CD4-positive, alpha-beta T cell treated with Interleukin-10 for 1 hour (primary cell): ENCODE results near the gene FMNL2.

Experiments
- DNase-seq: peaks from one replicate; pipeline ENCODE4 v3.0.0-alpha.2; 2020

The FMNL2 gene

DNA sequence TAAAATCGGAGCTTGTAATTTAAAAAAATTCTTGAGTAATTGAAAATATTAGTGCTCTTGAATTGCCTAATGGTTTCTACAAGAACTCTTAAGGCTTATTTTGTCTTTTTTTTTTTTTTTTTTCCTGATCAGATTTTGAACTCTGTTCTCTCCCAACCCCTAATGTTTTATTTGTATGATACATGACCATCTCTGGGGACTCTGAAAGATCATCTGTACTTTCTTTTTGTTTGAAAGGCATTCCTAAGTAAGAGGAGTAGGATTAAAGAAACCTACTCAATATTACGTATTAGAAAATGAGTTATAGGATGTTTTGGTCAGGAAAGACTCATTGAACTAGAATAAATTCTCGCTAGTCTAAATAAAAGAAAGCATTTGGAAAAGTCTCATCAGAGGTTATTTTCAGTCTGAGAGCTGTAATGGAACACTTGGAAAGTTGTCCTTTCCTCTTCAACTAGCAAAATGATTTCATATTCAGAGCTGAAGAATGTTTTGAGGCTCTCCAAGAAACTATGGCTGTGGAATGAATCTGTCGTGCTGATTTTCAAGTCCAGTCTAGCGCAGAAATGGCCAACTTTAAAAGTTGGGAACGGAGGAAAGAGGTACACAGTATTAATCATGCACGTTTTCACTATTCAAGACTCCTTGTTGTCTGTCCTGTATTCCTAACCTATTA, 199.6 kb downstream of the FMNL2 start:
- no peak for DNase-seq

DNA sequence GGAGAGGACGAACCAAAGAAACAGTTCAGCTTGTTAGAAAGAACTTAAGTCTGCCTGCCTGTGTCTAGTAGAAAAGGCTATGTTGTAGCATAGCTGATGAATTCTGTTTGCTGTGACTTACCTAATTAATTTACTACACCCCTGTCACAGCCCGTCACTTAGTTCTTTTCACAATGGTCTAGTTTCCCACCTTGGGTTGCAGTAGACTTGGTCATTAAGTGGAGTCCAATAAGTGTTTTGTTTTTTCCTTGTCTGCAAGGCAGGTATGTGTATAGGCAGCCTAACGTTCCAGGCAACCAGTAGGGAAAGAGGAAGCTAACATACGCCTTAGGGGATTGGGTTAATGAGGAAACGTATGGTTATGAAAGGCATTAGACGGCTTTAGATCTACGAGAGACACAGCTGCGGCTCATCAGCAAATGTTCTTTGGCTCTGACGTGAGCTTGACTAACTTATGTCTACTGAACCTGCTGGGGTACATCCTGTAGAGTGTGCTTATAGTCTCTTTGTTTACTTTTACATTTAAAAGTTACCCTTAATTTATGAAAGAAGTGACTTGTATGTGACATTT, 202.2 kb downstream of the FMNL2 start:
- DNase-seq, result no peak

DNA sequence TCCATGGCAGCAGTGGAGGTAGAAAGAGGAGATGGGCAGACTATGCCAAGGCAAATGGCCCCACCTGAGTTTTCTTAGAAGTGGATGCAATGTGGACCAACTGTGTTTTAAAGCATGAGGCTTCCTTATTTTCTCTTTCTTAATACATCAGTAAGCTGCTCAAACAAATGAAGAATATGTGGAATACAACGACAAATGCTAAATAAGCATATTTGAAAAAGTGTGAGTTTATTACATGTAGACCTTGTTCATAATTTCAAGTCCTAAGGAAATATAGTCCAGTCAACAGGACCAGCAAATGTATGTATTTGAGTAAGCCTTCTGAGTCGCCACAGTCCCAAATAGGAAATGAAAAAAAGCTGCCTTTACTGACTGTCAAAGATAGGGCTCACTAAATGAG, 204.4 kb downstream of the FMNL2 start:
- no peak for DNase-seq

DNA sequence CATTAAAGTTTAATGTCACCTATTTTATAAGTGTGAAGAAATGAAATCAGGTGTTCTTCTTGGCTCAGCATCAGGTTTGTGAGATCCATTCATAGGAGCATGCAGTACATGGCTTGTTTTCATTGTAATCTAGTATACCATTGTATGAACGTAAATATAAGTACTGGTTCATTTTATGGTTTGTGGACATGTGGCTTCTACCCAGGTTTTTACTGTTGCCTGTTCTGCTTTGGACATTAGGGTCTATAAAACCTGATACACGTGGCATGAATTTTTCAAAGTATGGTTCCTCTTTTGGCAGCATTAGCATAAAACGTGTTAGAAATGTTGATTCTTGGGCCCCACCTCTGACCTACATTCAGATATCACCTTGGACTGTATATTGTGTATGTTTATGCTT, 206.7 kb downstream of the FMNL2 start:
- DNase-seq, result no peak

DNA sequence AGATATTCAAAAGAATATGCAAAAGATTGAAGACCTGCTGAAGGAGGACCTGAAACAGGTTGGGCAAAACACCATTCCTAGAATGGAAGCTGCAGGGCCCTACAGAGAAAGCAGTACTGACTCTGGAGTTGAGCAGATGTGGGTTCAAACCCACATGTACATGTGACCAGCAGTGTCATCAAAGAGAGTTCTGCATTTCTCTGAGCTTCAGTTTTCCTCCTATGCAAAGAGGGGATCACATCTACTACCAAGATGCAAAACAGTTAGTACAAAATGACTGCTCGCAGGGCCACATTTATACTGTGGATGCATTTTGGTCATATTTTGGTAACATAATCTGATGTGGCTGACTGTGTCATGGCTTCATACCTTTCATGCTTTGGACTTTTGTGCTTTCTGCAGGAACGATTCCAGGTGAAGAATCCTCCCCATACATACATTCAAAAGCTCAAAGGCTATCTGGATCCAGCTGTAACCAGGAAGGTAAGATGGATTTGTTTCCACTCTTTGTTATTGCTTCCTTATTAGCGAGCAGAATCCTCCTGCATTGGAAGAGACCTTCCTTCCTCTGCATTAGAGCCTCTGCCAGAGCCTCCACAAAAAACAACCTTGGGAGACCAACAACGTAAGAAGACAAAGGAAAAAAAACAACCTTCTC, 207.5 kb downstream of the FMNL2 start:
- DNase-seq, result no peak

DNA sequence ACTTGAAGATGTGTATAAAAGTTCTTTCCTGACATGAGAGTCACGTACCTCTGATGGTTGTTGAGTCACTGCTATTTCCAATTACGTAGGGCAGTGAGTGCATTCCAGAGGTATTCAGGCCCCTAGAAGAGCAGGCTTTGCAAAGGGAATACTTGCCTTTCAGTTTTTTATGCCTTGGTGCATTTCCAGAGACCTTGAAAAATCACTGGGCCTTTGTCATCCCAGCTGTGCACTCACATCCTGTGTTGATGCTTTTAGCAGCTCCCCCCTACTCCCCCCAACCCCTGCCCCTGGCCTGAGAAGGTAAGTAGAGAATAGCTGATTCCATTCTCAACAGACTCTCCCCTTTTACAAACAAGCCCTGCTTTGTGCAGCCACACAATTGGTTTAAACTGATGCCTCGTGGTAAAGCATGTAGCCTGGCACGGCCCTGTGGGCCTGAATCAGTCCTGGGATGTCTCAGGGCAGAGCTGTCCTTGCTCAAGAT, 208.1 kb downstream of the FMNL2 start:
- DNase-seq, result no peak

DNA sequence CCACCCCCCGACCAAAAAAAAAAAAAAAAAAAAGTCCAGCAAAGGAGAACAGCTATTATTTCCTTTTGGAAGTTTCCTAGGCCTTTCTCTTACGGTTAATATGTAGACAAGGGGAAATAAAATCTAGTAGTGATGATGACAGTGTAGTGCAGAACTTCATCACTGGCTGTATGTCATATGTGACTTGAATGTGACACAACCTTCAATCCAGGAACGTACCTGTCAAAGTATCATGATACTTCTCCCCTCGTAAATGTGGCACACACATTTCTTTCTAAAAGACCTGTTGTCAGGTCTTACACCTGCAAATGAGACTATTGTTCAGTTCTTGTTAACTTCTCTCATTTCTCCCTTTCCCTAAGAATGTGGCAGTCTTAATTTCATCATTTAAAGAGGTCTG, 208.7 kb downstream of the FMNL2 start:
- DNase-seq, result no peak

DNA sequence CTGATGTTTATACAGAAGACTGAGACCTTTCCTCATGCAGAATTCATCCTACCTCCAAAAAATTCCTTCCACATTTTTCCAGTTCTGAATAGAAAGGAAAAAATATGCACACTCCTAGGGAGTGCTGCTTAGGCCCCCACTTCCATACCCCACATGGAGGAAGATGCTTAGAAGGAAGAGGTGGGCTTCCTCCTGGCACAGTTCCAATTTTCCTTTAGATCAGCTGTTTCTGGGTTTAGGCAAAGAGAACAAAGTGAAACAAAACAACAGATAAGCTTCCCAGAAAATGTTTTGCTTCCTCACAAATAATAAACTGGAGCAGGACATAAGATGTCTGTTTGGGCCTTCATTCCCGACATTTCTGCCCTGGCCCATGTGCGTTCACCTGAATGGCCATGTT, 209.7 kb downstream of the FMNL2 start:
- no peak for DNase-seq

DNA sequence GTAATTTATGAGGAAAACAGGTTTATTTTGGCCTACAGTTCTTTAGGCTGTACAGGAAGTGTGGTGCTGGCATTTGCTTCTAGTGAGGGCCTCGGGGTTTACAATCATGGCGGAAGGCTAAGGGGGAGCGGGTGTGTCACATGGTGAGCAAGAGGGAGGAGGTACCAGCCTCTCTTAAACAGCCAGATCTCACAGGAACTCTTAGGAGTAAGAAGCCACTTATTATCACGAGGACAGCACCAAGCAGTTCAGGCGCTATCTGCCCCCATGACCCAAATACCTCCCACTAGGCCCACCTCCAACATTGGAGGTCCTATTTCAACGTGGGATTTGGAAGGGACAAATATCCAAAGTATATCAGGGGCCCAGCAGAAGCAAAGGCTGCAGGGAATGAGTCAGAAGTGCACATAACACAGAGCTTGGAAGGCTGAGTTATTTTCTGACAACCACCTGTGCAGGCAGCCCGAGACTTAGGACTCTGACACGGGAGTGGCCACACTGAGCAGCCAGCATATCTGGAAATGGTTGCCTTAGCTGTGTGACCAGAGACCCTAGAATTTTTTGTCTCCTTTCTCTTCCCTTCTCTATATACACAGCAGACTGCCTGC, 211.4 kb downstream of the FMNL2 start:
- DNase-seq, result no peak

DNA sequence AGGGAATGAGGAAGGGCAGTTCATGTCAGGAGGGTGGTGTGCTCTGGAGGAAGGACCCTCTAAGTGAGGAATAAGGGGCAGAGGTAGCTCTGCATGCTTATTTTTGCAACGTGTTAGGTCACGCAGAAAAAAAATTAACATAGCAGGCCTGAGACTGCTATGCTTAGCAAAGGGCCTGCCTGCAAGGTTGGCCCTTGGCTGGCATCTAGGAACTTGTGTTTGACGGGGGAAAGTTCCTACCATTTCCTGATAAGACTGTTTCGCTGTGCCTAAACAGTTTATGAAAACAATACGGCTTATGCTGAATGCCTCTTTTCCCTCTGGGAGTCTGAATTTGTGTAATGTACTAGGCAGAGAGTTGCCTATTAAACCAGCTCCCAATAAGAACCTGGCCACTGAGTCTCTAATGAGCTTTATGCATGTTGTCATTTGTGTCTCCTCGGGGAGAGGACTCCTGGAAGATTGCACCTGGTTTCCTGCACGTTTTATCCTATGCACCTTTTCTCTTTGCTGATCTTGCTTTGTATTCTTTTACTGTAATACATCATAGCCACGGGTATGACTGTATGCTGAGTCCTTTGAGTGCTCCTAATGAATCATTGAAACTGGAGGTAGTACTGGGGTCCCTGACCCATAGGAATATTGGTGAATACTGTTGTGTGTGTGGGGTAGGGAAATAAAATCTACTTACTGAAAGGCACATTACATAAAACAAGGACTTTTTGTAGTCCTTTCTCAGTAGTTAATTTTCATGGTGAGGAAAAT, 213.3 kb downstream of the FMNL2 start:
- DNase-seq, result no peak

DNA sequence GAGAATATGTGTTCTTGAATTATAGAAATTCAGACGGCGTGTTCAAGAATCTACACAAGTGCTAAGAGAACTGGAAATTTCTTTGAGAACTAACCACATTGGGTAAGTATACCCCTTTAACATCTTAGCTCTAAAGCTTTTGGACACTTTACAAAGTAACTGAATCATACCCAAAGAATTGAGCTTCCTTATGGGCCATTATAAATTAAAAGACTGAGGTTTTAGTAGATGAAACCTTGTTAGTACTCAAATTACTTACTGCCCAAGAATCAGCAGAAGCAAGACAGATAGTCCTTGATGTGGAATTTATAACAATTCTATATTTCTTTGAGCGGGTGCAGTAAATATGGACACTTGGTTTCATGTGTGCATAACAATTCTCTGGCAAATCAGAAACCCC, 214.0 kb downstream of the FMNL2 start:
- DNase-seq, result no peak

DNA sequence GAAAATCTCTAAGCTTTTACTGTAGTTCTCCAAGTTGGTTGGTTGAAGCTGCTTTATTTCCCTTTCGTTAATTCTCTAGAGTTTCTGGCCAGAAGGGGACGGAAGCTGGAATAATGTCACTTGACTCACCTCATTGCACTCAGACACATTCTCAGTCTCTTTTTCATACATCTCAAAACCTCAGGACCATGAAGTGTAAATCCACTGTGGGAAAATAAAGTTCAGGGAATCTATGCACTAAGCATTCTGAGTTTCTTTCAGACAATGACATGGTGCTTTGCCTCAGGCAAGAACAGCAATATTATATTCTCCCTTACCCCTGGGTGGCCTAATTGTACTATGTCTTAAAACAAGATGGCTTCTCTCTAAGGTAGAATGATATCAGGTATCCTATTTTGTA, 214.4 kb downstream of the FMNL2 start:
- no peak for DNase-seq

DNA sequence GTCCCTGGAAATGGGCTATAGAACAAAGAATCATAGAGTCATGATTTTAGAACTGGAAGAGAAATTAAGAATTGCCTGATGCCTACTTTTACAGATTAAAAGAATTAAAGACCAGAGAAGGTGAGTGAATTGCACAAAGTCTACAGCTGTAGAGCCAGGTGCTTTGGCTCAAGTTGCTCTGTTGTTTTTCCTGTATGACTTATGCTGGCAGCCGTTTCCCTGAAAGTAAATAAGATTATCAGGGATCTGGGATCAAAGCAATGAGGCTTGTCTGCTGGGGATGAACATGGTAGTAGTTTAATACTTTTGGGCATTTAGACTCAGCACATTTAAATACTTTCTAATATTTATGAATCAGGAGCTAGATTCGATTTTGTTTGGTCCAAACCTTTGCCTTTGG, 215.4 kb downstream of the FMNL2 start:
- DNase-seq, result no peak

DNA sequence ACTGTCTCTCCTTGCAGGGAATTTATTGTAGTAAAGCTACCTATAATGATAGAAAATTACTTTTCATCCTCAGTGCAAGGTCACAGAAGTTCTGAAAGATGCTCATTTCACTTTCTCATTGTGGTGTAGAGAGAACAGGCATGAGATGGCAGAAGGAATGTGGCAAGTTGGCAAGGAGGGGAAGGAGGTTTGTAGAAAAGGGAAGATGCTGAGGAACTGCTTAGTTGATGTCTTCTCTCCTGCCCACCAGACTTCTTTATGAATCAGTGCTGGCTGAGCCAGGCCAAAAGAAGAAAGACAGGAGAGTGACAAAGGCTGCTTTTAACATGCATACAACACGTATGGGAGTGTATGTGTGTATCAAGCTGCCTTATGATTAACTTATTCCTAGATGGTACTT, 217.9 kb downstream of the FMNL2 start:
- no peak for DNase-seq

DNA sequence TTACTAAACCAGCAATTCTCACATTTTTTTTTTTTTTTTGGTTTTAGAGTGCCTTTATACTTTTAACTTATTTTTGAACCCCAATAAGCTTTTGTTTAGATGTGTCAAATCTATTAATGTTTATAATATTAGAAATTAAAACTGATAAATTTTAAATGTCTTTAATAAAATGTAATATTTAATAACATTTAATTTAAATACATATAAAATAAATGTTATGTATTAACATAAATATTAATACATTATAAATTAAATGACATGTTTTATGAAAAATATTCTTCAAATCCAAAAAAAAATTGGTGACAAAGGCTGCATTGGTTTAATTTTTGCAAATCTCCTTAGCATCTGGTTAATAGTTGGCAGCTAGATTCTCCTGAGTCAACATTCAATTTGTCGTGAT, 218.5 kb downstream of the FMNL2 start:
- no peak for DNase-seq

DNA sequence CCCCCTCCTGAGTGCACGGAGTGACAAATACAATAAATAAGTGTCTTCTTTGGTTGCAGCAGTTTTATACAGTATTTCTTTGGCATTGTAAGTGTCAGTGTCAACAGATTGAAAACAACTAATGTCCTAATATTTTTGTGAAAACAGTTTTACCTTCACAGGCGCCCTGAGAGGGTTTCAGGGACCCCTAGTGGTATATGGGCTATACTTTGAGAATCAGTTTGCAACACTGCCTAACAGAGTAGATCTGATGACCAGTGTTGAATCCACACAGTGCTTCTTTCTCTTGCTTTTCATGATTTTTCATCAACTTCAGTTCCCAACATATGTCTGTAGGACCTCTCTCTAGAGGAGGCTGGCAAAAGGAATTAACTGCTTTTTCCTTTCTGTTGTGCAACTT, 220.1 kb downstream of the FMNL2 start:
- no peak for DNase-seq

DNA sequence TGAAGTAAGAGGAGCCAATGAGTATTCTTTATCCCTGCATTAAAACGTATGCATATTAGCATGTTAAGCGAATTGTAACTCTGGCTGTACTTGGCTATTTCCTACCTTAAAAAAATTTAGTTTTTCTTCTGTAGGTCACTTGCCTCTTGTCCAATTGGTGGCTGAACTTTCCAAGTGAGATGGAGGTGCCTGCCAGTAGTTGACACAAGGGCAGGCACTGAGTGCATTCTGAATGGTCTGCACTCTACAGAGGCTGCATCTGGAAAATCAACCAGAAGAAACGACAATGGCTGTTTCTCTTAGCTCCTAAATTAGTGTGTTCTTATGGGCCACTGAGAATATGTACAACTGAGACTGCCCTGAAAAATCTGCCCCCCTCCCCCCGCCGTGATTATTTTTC, 221.5 kb downstream of the FMNL2 start:
- no peak for DNase-seq

DNA sequence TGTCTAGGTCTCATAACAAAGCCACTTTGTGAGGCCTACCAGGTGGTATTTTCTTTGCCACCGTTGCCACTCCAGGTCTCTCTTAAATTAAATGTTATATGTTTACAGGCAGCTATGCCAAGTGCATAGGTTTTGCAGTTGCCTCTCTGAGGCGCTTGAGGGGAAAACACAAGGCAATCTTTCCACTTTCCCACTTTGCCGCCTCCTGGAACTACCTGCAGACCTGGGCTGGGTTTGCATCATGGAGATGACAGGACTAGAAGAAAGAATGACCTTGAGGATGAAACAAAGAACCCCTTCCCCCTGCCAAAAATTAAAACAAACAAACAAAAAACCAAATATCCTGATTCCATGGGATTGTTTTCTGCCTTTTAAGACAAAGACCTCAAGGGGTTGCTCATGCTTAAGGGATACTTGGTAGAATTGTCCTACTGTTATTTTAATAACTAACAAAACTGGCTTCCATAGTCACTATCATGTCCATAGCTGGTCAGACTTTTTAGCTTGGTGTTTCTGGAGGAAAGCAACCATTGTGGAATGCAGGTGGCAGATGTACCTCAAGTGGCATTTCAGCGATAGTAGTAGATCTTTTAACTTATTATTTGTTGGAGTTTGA, 222.4 kb downstream of the FMNL2 start:
- no peak for DNase-seq

DNA sequence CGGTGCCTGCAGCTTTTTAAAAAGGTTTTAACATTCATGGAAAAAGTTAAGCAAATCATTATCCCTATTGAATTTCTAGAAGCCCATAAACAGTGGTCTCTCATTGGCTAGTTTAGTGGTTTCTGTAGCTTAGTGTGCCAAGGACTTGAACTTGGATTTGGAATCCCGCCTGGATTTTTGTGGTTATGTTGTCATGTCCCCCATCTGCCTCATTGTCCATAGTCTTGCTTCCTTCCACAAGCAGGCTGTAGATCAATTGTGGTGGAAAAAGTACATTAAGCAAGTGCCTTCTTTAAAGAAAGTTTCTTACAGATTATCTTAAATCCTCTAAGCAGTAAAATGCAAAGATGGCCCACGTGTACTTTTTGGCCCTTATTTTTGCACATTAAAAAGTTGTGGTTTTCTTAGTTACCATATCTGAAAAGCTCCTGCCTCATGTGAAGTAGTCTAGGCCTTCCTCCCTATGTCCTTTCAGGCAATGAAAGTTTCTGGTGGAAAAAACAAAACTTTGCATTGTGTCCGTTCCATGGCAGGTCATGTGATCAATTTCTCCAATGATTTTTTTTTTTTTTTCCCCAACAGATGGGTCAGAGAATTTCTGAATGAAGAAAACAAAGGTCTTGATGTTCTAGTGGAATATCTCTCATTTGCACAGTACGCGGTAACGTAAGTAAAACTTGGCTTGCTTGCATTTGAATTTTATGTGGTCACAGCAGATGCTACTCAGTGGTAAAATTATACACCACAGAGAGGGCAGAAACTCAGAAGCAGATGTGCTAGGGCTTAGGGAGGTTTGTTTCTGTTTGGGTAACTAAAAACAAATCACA, 223.4 kb downstream of the FMNL2 start:
- DNase-seq, result no peak

DNA sequence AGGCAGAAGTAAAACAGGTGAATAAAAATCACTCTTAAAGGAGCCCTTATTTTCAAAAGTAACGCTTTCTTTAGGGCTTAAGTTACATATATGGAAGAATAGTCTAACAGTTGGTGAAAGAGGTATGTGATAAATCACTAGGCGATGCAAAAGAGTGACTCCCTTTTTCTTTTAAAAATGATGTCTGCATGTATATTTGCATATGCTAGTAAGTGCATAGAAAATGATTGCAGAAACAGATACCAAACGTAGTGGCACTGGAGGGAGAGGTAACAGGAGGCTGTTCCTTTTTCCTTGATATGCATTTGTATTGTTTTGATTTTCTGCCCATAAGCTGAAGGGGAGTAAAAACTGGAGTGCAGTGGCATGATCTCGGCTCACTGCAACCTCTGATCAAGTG, 224.0 kb downstream of the FMNL2 start:
- DNase-seq, result no peak

DNA sequence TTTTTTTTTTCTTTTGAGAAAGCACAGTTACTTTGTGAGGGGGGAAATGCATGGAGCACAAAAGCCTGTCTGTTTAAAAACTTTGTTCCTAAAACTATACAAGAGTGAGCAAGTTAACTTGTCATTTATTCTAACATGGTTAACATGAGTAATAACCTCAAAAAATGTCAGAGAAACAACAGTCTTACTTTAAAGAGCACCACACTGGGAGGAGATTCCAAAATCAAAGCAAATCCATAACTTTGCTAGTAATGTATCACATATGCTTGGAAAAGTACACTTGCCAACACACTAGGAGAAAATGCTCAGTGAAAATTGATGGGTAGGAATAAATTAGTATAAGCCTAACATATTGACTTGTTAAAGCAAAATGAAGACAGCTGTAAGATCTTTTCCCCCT, 225.2 kb downstream of the FMNL2 start:
- DNase-seq, result no peak
